Measurements from ENCODE around the gene MFSD6. TPM values are rescaled to one million over a fixed set of nuclear protein-coding genes. Genes with fewer than 3 reads are reported as not detected.
"Not testable (repeated sequence)": the region's sequence is repeated elsewhere in the genome, so short reads cannot be mapped to it uniquely, and the experiment has no call there.

Gene MFSD6
- total and polyA plus RNA-seq, 2 experiments from 2014 or later = 0.62 to 1.5 TPM

DNA sequence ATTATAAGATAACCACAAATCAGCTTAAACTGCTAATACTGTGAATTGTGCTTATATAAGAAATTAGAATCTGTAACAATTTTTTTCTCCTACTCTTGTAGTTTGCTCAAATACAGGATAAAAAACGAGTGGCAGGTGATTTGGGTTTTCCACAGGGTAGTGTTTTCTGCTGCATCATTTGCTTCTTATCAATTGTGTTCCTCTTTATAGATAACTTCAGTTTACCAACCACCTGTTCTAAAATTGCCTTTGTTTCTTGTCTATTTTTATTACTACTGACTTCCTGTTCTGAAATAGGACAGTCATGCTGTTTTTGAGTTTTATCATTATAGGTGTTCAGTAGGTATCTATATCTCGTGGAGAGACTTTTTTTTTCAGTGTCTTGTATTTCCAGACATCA lies 56.9 kb downstream of the MFSD6 start:
- Histone ChIP-seq H3K9me3 (ENCODE audit: low read depth) (no peaks in the 10 kb centered on the region), H3K27me3 (no peaks in the 10 kb centered on the region), H3K4me3 (no peak overlapping the region), H3K36me3 (no peaks in the 10 kb centered on the region), H3K27ac (no peak overlapping the region), H3K4me1 (ENCODE audit: low read depth) (peaks cover 27% of the 10 kb centered on the region)
- TF ChIP-seq, protein P1, sequence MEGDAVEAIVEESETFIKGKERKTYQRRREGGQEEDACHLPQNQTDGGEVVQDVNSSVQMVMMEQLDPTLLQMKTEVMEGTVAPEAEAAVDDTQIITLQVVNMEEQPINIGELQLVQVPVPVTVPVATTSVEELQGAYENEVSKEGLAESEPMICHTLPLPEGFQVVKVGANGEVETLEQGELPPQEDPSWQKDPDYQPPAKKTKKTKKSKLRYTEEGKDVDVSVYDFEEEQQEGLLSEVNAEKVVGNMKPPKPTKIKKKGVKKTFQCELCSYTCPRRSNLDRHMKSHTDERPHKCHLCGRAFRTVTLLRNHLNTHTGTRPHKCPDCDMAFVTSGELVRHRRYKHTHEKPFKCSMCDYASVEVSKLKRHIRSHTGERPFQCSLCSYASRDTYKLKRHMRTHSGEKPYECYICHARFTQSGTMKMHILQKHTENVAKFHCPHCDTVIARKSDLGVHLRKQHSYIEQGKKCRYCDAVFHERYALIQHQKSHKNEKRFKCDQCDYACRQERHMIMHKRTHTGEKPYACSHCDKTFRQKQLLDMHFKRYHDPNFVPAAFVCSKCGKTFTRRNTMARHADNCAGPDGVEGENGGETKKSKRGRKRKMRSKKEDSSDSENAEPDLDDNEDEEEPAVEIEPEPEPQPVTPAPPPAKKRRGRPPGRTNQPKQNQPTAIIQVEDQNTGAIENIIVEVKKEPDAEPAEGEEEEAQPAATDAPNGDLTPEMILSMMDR (IDR thresholded peaks at IDR 0.05; ENCODE audit: low read depth, low read length) = no peak
- no peak for DNase-seq (ENCODE audit: low read depth in 1 of 2, low spot score in 1 of 2)

DNA sequence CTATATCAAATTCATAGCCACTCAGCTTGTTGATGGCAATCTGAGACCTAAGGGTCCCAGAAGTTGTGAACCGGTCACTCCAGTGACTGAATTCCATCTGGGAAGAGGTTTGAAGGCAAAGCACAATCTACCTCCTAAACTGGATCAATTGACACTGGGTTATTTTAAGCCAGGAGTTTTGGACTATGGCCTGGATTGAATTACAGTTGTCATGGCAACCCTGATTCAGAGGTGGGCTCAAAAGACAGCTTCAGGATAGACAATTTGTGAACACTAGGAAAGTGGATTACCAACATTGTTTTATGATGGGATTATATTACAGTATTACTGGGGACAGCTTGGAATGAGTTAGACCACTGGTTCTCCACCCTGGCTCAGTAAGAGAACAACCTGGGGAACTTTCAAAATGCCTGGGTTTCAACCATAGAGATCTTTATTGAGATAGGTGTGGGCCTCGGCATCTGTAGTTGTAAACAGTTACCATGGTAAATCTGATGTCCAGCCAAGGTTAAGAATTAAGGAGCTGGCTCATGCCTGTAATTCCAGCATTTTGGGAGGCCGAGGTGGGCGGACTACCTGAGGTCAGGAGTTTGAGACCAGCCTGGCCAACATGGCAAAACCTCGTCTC lies 58.8 kb downstream of the MFSD6 start:
- no peak for DNase-seq (ENCODE audit: low read depth in 1 of 2, low spot score in 1 of 2)
- TF ChIP-seq, protein P1 (IDR thresholded peaks at IDR 0.05; ENCODE audit: low read depth, low read length) = no peak
- H3K27me3 ChIP-seq = no peaks in the 10 kb centered on the region
- H3K27ac ChIP-seq = no peak overlapping the region
- H3K36me3 ChIP-seq = no peaks in the 10 kb centered on the region
- peaks cover 27% of the 10 kb centered on the region for H3K4me1 ChIP-seq (ENCODE audit: low read depth)
- no peaks in the 10 kb centered on the region for H3K9me3 ChIP-seq (ENCODE audit: low read depth)
- no peak overlapping the region for H3K4me3 ChIP-seq

DNA sequence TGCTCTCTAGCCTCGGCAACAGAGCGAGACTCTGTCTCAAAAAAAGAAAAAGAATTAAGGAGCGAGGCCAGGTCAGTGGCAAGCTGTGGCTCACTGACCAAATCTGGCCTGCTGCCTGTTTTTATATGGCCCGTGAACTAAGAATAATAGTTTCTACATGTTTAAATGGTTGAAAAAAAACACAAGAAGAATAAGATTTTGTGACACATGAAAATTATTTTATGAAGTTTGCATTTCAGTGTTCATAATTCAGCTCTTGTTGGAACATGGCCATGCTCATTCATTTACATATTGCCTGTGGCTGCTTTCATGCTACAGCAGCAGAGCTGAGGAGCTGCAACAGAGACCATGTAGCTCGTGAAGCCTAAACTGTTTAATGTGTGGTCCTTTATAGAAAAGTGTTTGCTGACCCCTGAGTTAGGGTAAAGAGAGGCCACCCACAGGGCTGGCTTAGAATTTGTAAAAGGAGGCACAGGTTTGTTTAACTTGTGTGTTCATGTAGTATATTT lies 59.5 kb downstream of the MFSD6 start:
- Histone ChIP-seq H3K4me3 (no peak overlapping the region), H3K27me3 (no peaks in the 10 kb centered on the region), H3K4me1 (ENCODE audit: low read depth) (peaks cover 27% of the 10 kb centered on the region), H3K9me3 (ENCODE audit: low read depth) (no peaks in the 10 kb centered on the region), H3K27ac (no peak overlapping the region), H3K36me3 (no peaks in the 10 kb centered on the region)
- DNase-seq (ENCODE audit: low read depth in 1 of 2, low spot score in 1 of 2) = no peak
- TF ChIP-seq, protein P1 (IDR thresholded peaks at IDR 0.05; ENCODE audit: low read depth, low read length) = no peak

DNA sequence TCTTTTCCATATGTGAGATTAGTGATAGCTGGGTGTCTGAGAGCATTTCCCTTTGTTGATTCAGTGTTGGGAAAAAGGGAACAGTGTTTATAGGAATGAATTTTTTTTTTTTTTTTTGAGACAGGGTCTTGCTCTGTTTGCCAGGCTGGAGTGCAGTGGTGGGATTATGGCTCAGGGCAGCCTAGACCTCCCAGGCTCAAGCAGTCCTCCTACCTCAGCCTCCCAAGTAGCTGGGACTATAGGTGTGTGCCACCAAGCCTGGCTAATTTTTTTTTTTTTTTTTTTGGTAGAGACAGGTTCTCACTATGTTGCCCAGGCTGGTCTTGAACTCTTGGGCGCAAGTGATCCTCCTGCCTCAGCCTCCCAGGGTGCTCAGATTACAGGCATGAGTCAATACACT lies 60.2 kb downstream of the MFSD6 start:
- H3K4me1 ChIP-seq (ENCODE audit: low read depth) = peaks cover 27% of the 10 kb centered on the region
- not testable (repeated sequence) for H3K36me3 ChIP-seq; DNase-seq (ENCODE audit: low read depth in 1 of 2, low spot score in 1 of 2); H3K9me3 ChIP-seq (ENCODE audit: low read depth); H3K27ac ChIP-seq; H3K27me3 ChIP-seq; H3K4me3 ChIP-seq

DNA sequence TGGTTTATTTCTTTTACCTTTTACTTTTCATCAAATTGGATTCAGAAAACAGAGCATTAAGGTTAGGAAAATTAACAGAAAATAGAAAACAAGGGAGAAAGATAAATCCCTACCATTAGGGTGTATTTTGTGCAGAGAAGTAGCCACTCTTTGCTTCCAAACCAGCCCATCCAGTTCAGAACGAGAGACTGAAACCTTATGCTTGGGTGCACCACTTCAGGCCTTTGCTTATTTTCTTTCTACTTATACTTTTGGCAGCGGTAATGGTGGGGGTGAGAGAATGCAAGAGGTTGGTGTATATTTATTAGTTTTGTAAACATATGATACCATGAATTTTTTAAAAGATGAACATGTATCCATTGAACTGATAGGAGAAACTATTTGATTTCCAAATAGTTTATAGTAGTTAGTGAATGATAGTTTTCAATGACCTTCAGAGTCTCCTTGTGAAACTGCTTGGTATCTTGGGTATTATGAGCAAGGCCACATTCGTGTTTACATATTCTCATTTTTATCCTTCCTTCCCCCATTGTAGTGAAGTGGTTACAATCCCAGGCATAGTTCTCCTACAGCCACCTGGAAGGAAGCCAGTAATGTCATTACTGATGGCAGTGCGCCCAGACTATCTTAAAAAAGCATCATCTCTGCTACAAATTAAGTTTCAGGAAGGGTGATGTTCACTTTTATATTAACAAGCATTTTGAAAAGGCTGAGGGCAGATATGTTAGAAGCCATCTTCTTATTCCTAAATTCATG lies 60.8 kb downstream of the MFSD6 start:
- TF ChIP-seq, protein P1 (IDR thresholded peaks at IDR 0.05; ENCODE audit: low read depth, low read length) = no peak
- Histone ChIP-seq H3K4me3 (no peak overlapping the region), H3K9me3 (ENCODE audit: low read depth) (no peaks in the 10 kb centered on the region), H3K27ac (peak overlapping the region; percentile 55), H3K4me1 (ENCODE audit: low read depth) (peaks cover 27% of the 10 kb centered on the region), H3K27me3 (no peaks in the 10 kb centered on the region), H3K36me3 (no peaks in the 10 kb centered on the region)
- DNase-seq (ENCODE audit: low read depth in 1 of 2, low spot score in 1 of 2) = peak; percentile 51 to 97

DNA sequence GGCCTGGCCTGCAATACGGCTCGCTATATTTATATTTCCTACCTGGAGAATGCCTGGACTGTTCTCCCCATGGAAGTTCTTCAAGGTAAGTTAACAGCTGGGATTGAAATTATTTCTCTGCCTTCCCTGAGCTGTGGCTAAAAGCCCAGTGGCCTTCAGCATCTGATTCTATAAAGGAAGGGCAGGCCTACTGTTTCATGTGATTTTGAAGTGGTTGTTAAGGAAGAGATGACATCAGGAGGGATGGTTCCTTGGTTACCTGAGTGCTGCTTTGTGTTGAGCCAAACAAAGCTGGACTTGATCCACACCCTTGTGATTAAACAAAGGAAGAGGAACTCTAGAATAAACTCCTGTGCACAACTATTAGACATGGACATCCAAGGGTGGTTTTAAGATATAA lies 61.6 kb downstream of the MFSD6 start:
- no peaks in the 10 kb centered on the region for H3K9me3 ChIP-seq (ENCODE audit: low read depth)

More for the DNA sequence above, 61.6 kb downstream of the MFSD6 start:
- TF ChIP-seq, protein P1 (IDR thresholded peaks at IDR 0.05; ENCODE audit: low read depth, low read length) = no peak
- H3K36me3 ChIP-seq = no peaks in the 10 kb centered on the region
- no peak overlapping the region for H3K27ac ChIP-seq
- peaks cover 27% of the 10 kb centered on the region for H3K4me1 ChIP-seq (ENCODE audit: low read depth)
- H3K4me3 ChIP-seq = no peak overlapping the region
- peak; percentile 16 to 79 for DNase-seq (ENCODE audit: low read depth in 1 of 2, low spot score in 1 of 2)
- H3K27me3 ChIP-seq = no peaks in the 10 kb centered on the region
